Measurements from ENCODE around the gene USH1C. TPM values are rescaled to one million over a fixed set of nuclear protein-coding genes. Genes with fewer than 3 reads are reported as not detected.

The USH1C gene
- total and polyA plus RNA-seq, 8 donors: 0.23 to 1.2 (median 0.59) TPM; not detected in 1

- Histone ChIP-seq H3K4me3 (no peak overlapping the region), H3K27ac (no peak overlapping the region), H3K27me3 (peaks cover 28 to 51% of the 10 kb centered on the region in 2 donors), H3K9me3 (no peaks in the 10 kb centered on the region), H3K36me3 (no peaks in the 10 kb centered on the region), H3K4me1 (peaks cover 0 to 12% of the 10 kb centered on the region in 2 donors)
- no peak for ATAC-seq
- intact Hi-C loops (cut with DNase I): no loop called here
- DNase-seq: no peak
- TF ChIP-seq, protein P1, sequence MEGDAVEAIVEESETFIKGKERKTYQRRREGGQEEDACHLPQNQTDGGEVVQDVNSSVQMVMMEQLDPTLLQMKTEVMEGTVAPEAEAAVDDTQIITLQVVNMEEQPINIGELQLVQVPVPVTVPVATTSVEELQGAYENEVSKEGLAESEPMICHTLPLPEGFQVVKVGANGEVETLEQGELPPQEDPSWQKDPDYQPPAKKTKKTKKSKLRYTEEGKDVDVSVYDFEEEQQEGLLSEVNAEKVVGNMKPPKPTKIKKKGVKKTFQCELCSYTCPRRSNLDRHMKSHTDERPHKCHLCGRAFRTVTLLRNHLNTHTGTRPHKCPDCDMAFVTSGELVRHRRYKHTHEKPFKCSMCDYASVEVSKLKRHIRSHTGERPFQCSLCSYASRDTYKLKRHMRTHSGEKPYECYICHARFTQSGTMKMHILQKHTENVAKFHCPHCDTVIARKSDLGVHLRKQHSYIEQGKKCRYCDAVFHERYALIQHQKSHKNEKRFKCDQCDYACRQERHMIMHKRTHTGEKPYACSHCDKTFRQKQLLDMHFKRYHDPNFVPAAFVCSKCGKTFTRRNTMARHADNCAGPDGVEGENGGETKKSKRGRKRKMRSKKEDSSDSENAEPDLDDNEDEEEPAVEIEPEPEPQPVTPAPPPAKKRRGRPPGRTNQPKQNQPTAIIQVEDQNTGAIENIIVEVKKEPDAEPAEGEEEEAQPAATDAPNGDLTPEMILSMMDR (IDR thresholded peaks at IDR 0.05): no peak
Measured at GRCh38 chr11:17472467-17472866, 71.7 kb downstream of the USH1C start.

DNA sequence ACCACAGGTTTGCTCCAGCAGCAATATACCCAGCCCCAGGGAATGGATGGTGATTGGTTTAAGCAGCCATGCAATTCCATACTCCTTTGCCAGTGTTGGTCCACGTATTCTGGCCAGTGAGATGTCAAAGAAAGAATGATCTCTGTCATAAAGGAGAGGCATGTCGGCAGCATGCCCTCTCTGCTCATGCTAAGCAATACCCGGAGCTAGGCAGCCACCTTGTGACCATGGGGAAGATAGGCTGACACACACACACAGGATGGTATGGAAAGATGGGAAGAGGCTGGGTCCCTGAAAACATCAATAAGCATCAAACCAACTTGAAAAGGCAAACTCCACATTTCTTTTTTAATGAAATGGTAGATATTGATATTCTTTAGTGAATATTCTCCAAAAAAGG, 72.7 kb downstream of the USH1C start:
- no peak for ATAC-seq
- no peak for DNase-seq
- Histone ChIP-seq H3K9me3 (no peaks in the 10 kb centered on the region), H3K4me3 (no peak overlapping the region), H3K4me1 (peaks cover 0 to 8% of the 10 kb centered on the region in 2 donors), H3K27me3 (peaks cover 18 to 41% of the 10 kb centered on the region in 2 donors), H3K36me3 (no peaks in the 10 kb centered on the region), H3K27ac (no peak overlapping the region)
- TF ChIP-seq, protein P1 (IDR thresholded peaks at IDR 0.05): no peak
- intact Hi-C loops (cut with DNase I): no loop called here

DNA sequence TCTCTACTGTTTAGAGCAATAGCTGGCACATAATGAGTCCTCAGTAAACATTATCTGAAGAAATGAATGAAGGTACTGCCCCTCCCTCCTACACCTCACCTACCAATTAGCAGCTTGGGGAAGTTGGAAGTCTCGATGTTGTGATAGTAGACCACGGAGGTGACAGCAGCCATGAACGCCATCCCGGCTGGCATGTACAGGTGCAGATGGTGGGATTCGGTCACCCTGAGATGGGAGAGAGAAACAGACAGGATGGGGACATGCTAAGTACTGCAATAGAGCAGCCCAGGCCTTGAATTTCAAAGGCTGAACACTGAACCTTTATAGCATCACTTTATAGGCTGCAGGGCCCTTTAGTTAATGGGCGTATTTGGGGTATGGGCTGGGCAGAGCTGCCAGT, 74.2 kb downstream of the USH1C start:
- intact Hi-C loops (cut with DNase I): no loop called here
- no peak for DNase-seq
- H3K4me1 ChIP-seq: no peaks in the 10 kb centered on the region
- no peak overlapping the region for H3K27ac ChIP-seq
- no peak for ATAC-seq
- no peak overlapping the region for H3K4me3 ChIP-seq
- H3K36me3 ChIP-seq: no peaks in the 10 kb centered on the region
- no peaks in the 10 kb centered on the region for H3K9me3 ChIP-seq
- H3K27me3 ChIP-seq: peaks cover 3 to 26% of the 10 kb centered on the region in 2 donors
- TF ChIP-seq, protein P1 (IDR thresholded peaks at IDR 0.05): no peak

DNA sequence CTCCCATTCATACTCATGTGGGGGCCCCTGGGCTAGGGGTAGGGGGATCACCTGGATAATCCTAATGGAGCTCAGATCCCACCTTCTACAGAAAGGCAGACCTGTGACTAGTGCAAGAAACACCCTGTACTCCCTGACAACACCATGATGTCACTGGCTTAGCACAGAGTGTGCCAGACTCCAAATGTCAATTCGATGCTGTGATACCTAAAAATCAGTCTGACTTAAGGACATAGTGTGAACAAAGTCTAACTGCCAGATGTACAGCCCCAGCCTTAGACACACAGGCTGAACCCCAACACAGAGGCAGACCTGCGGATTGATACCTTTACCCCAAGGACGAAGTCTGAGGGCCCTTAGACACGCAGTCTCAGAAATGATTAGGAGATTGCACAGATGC, 76.1 kb downstream of the USH1C start:
- Histone ChIP-seq H3K4me1 (no peaks in the 10 kb centered on the region), H3K27me3 (peaks cover 0 to 7% of the 10 kb centered on the region in 2 donors), H3K36me3 (no peaks in the 10 kb centered on the region), H3K27ac (no peak overlapping the region), H3K9me3 (no peaks in the 10 kb centered on the region), H3K4me3 (no peak overlapping the region)
- intact Hi-C loops (cut with DNase I): no loop called here
- ATAC-seq (no peak), DNase-seq (no peak)
- TF ChIP-seq, protein P1 (IDR thresholded peaks at IDR 0.05): no peak

GRCh38 chr11:17463546-17464174, 80.6 kb downstream of the USH1C start:
- intact Hi-C loops (cut with DNase I): no loop called here
- Histone ChIP-seq H3K4me3 (no peak overlapping the region), H3K27ac (no peak overlapping the region), H3K4me1 (no peaks in the 10 kb centered on the region), H3K27me3 (no peaks in the 10 kb centered on the region), H3K36me3 (no peaks in the 10 kb centered on the region), H3K9me3 (no peaks in the 10 kb centered on the region)
- DNase-seq (no peak), ATAC-seq (no peak)
- TF ChIP-seq, protein P1 (IDR thresholded peaks at IDR 0.05): no peak

Measured in left lung (tissue), 10 donors.